Measurements from ENCODE around the gene ZKSCAN3.

- TF ChIP-seq POLR2A (IDR thresholded peaks at IDR 0.05; ENCODE audit: low read length) (no peak), GATA1 (IDR thresholded peaks at IDR 0.05; ENCODE audit: low read depth, low read length) (no peak)
These were observed 30.6 kb downstream of the ZKSCAN3 start for GRCh38 chr6:28380381-28380780.
